WTC11 (cell line): ENCODE measurements around the gene IDUA. TPM values are rescaled to one million over a fixed set of nuclear protein-coding genes. Genes with fewer than 3 reads are reported as not detected.

Source experiments
- ATAC-seq: fragments of 200-7000 bp; cut with Tn5 transposase; 2 replicates; pipeline ENCODE4 v1.10.0; 2021; ENCODE audit warnings: mild to moderate bottlenecking, moderate library complexity
- CTCF ChIA-PET: fragments of 300-600 bp; sonication (Branson Sonifier 250); formaldehyde crosslinking; loops from one replicate; lab custom pipeline; 2021; ENCODE audit warnings: antibody characterized with exemption; lab: Charles Lee
- POLR2A ChIA-PET: fragments of 350-600 bp; sonication (Branson Sonifier 250); formaldehyde crosslinking; loops from one replicate; lab custom pipeline; 2021; ENCODE audit warnings: antibody characterized with exemption; lab: Charles Lee
- DNase-seq: peaks from one replicate; pipeline ENCODE4 v3.0.0; 2021; ENCODE audit warnings: low spot score
- H3K27ac Mint-ChIP-seq: 2 replicates; pipeline ENCODE4 v1.8.0; 2021; ENCODE audit warnings: mixed read lengths
- H3K27me3 Mint-ChIP-seq: 2 replicates; pipeline ENCODE4 v1.8.0; 2021; ENCODE audit warnings: low read depth, mild to moderate bottlenecking, moderate library complexity, mixed read lengths
- H3K36me3 Mint-ChIP-seq: 2 replicates; pipeline ENCODE4 v1.8.0; 2021; ENCODE audit warnings: mixed read lengths
- H3K4me1 Mint-ChIP-seq: 2 replicates; pipeline ENCODE4 v1.8.0; 2022; ENCODE audit warnings: mixed read lengths
- H3K4me3 Mint-ChIP-seq: 2 replicates; pipeline ENCODE4 v1.8.0; 2021; ENCODE audit warnings: mild to moderate bottlenecking, moderate library complexity, mixed read lengths
- H3K9me3 Mint-ChIP-seq: 2 replicates; pipeline ENCODE4 v1.8.0; 2021; ENCODE audit warnings: mixed read lengths
- ATF1 ChIP-seq: sonication (generic); formaldehyde crosslinking; IDR thresholded peaks from 2 replicates; pipeline ENCODE4 v1.8.1; 2023; ENCODE audit warnings: mild to moderate bottlenecking, moderate library complexity, missing genetic modification reagents
- CBFB ChIP-seq: sonication (generic); formaldehyde crosslinking; IDR thresholded peaks from 2 replicates; pipeline ENCODE4 v1.8.1; 2022; ENCODE audit warnings: mild to moderate bottlenecking, low read depth, missing genetic modification reagents
- ELF4 ChIP-seq: sonication (generic); formaldehyde crosslinking; IDR thresholded peaks from 2 replicates; pipeline ENCODE4 v1.8.1; 2022; ENCODE audit warnings: low read depth, mild to moderate bottlenecking, moderate library complexity, missing genetic modification reagents
- ESRRA ChIP-seq: sonication (generic); formaldehyde crosslinking; IDR thresholded peaks from 2 replicates; pipeline ENCODE4 v1.8.1; 2022; ENCODE audit warnings: mild to moderate bottlenecking, missing genetic modification reagents, borderline replicate concordance
- FOXP1 ChIP-seq: sonication (generic); formaldehyde crosslinking; IDR thresholded peaks from 2 replicates; pipeline ENCODE4 v1.8.0; 2022; ENCODE audit warnings: missing genetic modification reagents, mild to moderate bottlenecking, moderate library complexity, borderline replicate concordance
- GABPB1 ChIP-seq: sonication (generic); formaldehyde crosslinking; IDR thresholded peaks from 2 replicates; pipeline ENCODE4 v1.8.1; 2023; ENCODE audit warnings: mild to moderate bottlenecking, missing genetic modification reagents
- JAZF1 ChIP-seq: fragments of 250-450 bp; sonication (Bioruptor Pico); IDR thresholded peaks from 2 replicates; pipeline ENCODE4 v1.9.0; 2021; ENCODE audit warnings: moderate library complexity, mild to moderate bottlenecking, inconsistent platforms
- MXD4 ChIP-seq: fragments of 250-450 bp; sonication (Bioruptor Pico); IDR thresholded peaks from 2 replicates; pipeline ENCODE4 v1.8.0; 2021; ENCODE audit warnings: mild to moderate bottlenecking, moderate library complexity, borderline replicate concordance
- NFYB ChIP-seq: sonication (generic); formaldehyde crosslinking; conservative IDR thresholded peaks from 2 replicates; pipeline ENCODE4 v1.8.0; 2022; ENCODE audit warnings: low read depth, missing genetic modification reagents
- RORB ChIP-seq: fragments of 250-450 bp; sonication (Bioruptor Pico); IDR thresholded peaks from 2 replicates; pipeline ENCODE4 v1.9.0; 2021; ENCODE audit warnings: mild to moderate bottlenecking
- TEAD4 ChIP-seq: sonication (generic); formaldehyde crosslinking; IDR thresholded peaks from 2 replicates; pipeline ENCODE4 v1.8.0; 2022; ENCODE audit warnings: mild to moderate bottlenecking, missing genetic modification reagents
- ZNF121 ChIP-seq: sonication (generic); formaldehyde crosslinking; IDR thresholded peaks from 2 replicates; pipeline ENCODE4 v1.8.0; 2023; ENCODE audit warnings: missing genetic modification reagents
- ZNF317 ChIP-seq: sonication (generic); formaldehyde crosslinking; IDR thresholded peaks from 2 replicates; pipeline ENCODE4 v1.8.1; 2023; ENCODE audit warnings: low read depth, mild to moderate bottlenecking, moderate library complexity, missing genetic modification reagents, borderline replicate concordance
- ZNF423 ChIP-seq: fragments of 250-450 bp; sonication (Bioruptor Pico); IDR thresholded peaks from 2 replicates; pipeline ENCODE4 v2.1.2; 2022; ENCODE audit warnings: mild to moderate bottlenecking, moderate library complexity
- ZNF671 ChIP-seq: fragments of 250-450 bp; sonication (Bioruptor Pico); IDR thresholded peaks from 2 replicates; pipeline ENCODE4 v1.8.0; 2021; ENCODE audit warnings: mild to moderate bottlenecking
- total RNA-seq: library from RNA; stranded (reverse); gene quantifications from 3 replicates; pipeline ENCODE4 v1.2.3, GENCODE V29; 2021
- TF ChIP-seq, protein P1 (sequence below): fragments of 250-450 bp; sonication (Bioruptor Pico); IDR thresholded peaks from 2 replicates; pipeline ENCODE4 v1.9.0; 2021; ENCODE audit warnings: mild to moderate bottlenecking
- TF ChIP-seq, protein P2 (sequence below): sonication (generic); formaldehyde crosslinking; IDR thresholded peaks from 2 replicates; pipeline ENCODE4 v1.8.0; 2023; ENCODE audit warnings: mild to moderate bottlenecking, missing genetic modification reagents
- TF ChIP-seq, protein P3 (sequence below): fragments of 250-450 bp; sonication (Bioruptor Pico); IDR thresholded peaks from 2 replicates; pipeline ENCODE4 v1.9.0; 2021; ENCODE audit warnings: moderate library complexity, mild to moderate bottlenecking, inconsistent platforms, borderline replicate concordance
- TF ChIP-seq, protein P4 (sequence below): fragments of 250-450 bp; sonication (Bioruptor Pico); IDR thresholded peaks from 2 replicates; pipeline ENCODE4 v2.1.2; 2022; ENCODE audit warnings: mild to moderate bottlenecking, moderate library complexity
- TF ChIP-seq, protein P5 (sequence below): fragments of 250-450 bp; sonication (Bioruptor Pico); IDR thresholded peaks from 2 replicates; pipeline ENCODE4 v1.8.0; 2021; ENCODE audit warnings: mild to moderate bottlenecking
- TF ChIP-seq, protein P6 (sequence below): sonication (generic); formaldehyde crosslinking; IDR thresholded peaks from 2 replicates; pipeline ENCODE4 v1.8.1; 2022; ENCODE audit warnings: low read depth, missing genetic modification reagents, borderline replicate concordance

Gene IDUA
- total RNA-seq, 1 experiment from 2014 or later = 8.7 TPM

DNA sequence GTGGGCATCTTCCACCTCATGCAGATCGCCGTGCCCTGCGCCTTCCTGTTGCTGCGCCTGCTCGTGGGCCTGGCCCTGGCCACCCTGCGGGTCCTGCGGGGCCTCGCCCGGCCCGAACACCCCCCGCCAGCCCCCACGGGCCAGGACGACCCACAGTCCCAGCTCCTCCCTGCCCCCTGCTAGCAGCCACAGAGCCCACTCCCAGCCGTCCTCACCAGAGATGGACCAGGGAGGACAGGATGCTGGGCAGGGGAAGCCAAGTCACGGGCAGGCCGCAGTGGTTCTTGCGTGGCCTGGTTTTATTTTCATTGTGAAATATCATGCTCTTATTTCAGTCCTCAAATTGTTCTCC, 28.6 kb upstream of the IDUA start:
- CTCF ChIA-PET = no interaction called here
- H3K27ac Mint-ChIP-seq = peak overlapping the region; percentile 36; the same call in 1 of the 2 replicates
- no peaks in the 10 kb centered on the region for H3K9me3 Mint-ChIP-seq
- H3K4me1 Mint-ChIP-seq = no peaks in the 10 kb centered on the region
- H3K4me3 Mint-ChIP-seq = no peak overlapping the region
- POLR2A ChIA-PET = no interaction called here
- TF ChIP-seq, protein P1, sequence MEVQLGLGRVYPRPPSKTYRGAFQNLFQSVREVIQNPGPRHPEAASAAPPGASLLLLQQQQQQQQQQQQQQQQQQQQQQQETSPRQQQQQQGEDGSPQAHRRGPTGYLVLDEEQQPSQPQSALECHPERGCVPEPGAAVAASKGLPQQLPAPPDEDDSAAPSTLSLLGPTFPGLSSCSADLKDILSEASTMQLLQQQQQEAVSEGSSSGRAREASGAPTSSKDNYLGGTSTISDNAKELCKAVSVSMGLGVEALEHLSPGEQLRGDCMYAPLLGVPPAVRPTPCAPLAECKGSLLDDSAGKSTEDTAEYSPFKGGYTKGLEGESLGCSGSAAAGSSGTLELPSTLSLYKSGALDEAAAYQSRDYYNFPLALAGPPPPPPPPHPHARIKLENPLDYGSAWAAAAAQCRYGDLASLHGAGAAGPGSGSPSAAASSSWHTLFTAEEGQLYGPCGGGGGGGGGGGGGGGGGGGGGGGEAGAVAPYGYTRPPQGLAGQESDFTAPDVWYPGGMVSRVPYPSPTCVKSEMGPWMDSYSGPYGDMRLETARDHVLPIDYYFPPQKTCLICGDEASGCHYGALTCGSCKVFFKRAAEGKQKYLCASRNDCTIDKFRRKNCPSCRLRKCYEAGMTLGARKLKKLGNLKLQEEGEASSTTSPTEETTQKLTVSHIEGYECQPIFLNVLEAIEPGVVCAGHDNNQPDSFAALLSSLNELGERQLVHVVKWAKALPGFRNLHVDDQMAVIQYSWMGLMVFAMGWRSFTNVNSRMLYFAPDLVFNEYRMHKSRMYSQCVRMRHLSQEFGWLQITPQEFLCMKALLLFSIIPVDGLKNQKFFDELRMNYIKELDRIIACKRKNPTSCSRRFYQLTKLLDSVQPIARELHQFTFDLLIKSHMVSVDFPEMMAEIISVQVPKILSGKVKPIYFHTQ (CRISPR knock-in tag) = no peak
- TF ChIP-seq, protein P2, sequence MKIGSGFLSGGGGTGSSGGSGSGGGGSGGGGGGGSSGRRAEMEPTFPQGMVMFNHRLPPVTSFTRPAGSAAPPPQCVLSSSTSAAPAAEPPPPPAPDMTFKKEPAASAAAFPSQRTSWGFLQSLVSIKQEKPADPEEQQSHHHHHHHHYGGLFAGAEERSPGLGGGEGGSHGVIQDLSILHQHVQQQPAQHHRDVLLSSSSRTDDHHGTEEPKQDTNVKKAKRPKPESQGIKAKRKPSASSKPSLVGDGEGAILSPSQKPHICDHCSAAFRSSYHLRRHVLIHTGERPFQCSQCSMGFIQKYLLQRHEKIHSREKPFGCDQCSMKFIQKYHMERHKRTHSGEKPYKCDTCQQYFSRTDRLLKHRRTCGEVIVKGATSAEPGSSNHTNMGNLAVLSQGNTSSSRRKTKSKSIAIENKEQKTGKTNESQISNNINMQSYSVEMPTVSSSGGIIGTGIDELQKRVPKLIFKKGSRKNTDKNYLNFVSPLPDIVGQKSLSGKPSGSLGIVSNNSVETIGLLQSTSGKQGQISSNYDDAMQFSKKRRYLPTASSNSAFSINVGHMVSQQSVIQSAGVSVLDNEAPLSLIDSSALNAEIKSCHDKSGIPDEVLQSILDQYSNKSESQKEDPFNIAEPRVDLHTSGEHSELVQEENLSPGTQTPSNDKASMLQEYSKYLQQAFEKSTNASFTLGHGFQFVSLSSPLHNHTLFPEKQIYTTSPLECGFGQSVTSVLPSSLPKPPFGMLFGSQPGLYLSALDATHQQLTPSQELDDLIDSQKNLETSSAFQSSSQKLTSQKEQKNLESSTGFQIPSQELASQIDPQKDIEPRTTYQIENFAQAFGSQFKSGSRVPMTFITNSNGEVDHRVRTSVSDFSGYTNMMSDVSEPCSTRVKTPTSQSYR (CRISPR knock-in tag) = no peak
- TF ChIP-seq MXD4 (no peak), JAZF1 (CRISPR knock-in tag) (no peak), CBFB (no peak), ESRRA (no peak), RORB (CRISPR knock-in tag) (no peak), ATF1 (CRISPR knock-in tag) (no peak), TEAD4 (CRISPR knock-in tag) (no peak), ZNF317 (CRISPR knock-in tag) (no peak)
- H3K27me3 Mint-ChIP-seq = no peaks in the 10 kb centered on the region
- no peak for DNase-seq
- no peaks in the 10 kb centered on the region for H3K36me3 Mint-ChIP-seq
- ATAC-seq = no peak

DNA sequence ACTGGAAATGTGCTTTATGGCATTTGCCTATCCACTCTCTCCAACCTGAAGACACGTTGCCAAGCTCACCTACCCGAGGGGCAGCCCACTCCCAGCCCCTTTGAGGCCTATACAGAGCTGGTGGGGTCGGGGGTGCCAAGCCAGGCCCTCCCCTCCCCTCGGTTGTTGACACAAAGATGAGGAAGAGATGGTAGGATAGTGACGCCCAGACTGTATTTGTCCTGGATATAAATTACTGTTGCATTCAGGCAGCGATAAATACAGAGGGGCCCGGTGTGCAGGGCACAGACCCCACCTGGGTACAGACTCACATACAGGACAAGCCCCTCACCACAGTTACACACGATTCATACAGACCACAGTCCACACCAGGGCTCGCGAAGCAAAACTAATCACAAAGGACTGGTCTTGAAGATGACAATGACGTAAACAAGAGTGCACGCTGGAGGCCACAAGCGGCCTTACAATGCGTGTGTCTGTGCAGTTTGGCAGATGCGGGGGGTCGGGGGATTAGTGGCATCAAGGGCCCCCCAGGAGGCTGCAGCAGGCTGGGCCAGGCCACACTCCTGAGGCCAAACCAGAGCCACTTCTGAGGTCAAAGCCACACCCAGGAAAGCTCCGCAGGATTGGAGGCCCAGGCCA, 28.0 kb upstream of the IDUA start:
- Mint-ChIP-seq H3K4me3 (no peak overlapping the region), H3K9me3 (no peaks in the 10 kb centered on the region), H3K27ac (peak overlapping the region; percentile 42; the same call in 1 of the 2 replicates), H3K4me1 (no peaks in the 10 kb centered on the region), H3K27me3 (no peaks in the 10 kb centered on the region), H3K36me3 (no peaks in the 10 kb centered on the region)
- ATAC-seq = no peak
- CTCF ChIA-PET = no interaction called here
- TF ChIP-seq FOXP1 (CRISPR knock-in tag) = no peak
- TF ChIP-seq, protein P3, sequence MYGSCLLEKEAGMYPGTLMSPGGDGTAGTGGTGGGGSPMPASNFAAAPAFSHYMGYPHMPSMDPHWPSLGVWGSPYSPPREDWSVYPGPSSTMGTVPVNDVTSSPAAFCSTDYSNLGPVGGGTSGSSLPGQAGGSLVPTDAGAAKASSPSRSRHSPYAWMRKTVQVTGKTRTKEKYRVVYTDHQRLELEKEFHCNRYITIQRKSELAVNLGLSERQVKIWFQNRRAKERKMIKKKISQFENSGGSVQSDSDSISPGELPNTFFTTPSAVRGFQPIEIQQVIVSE = no peak
- TF ChIP-seq NFYB (CRISPR knock-in tag) = no peak
- TF ChIP-seq, protein P4, sequence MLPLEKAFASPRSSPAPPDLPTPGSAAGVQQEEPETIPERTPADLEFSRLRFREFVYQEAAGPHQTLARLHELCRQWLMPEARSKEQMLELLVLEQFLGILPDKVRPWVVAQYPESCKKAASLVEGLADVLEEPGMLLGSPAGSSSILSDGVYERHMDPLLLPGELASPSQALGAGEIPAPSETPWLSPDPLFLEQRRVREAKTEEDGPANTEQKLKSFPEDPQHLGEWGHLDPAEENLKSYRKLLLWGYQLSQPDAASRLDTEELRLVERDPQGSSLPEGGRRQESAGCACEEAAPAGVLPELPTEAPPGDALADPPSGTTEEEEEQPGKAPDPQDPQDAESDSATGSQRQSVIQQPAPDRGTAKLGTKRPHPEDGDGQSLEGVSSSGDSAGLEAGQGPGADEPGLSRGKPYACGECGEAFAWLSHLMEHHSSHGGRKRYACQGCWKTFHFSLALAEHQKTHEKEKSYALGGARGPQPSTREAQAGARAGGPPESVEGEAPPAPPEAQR (CRISPR knock-in tag) = no peak
- TF ChIP-seq ZNF423 (CRISPR knock-in tag) = no peak
- no peak for TF ChIP-seq ZNF121 (CRISPR knock-in tag)
- TF ChIP-seq ZNF671 (CRISPR knock-in tag) = no peak
- no peak for TF ChIP-seq GABPB1
- TF ChIP-seq, protein P5, sequence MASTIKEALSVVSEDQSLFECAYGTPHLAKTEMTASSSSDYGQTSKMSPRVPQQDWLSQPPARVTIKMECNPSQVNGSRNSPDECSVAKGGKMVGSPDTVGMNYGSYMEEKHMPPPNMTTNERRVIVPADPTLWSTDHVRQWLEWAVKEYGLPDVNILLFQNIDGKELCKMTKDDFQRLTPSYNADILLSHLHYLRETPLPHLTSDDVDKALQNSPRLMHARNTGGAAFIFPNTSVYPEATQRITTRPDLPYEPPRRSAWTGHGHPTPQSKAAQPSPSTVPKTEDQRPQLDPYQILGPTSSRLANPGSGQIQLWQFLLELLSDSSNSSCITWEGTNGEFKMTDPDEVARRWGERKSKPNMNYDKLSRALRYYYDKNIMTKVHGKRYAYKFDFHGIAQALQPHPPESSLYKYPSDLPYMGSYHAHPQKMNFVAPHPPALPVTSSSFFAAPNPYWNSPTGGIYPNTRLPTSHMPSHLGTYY = no peak
- TF ChIP-seq, protein P6, sequence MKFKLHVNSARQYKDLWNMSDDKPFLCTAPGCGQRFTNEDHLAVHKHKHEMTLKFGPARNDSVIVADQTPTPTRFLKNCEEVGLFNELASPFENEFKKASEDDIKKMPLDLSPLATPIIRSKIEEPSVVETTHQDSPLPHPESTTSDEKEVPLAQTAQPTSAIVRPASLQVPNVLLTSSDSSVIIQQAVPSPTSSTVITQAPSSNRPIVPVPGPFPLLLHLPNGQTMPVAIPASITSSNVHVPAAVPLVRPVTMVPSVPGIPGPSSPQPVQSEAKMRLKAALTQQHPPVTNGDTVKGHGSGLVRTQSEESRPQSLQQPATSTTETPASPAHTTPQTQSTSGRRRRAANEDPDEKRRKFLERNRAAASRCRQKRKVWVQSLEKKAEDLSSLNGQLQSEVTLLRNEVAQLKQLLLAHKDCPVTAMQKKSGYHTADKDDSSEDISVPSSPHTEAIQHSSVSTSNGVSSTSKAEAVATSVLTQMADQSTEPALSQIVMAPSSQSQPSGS (CRISPR knock-in tag) = no peak
- no peak for TF ChIP-seq ELF4 (CRISPR knock-in tag)
- POLR2A ChIA-PET = interaction anchor here (0.6 kb wide), 1 partner anchor 17 kb away, joined by 4 read pairs; no protein-coding TSS in a partner anchor
- no peak for DNase-seq
